GM21786 (cell line): ENCODE results near the gene ARNT2.
"Not testable (repeated sequence)": the region's sequence is repeated elsewhere in the genome, so short reads cannot be mapped to it uniquely, and the experiment has no call there.

Experiments used
- ATAC-seq: cut with Tn5 transposase; IDR thresholded peaks from one replicate; pipeline ENCODE4 v1.9.1; 2021; ENCODE audit not compliant: unreplicated experiment

ARNT2 gene

DNA sequence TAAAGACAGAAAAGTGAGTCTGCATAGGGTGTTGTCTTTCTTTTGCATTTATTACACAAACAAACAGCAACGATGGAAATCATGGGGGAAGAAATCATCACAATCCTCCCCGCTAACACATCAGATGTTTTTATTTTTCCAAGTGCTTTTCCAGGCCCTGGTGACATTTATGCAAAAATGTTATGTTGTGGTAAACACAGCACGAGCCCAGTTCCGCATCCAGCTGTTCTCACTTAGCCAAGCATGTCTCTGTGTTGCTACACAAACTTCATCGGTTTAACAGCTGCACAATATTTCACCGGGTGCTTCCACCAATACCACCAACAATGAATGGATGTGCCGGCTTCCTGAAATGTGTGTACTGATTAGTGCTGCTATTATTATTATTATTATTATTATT, 237.2 kb downstream of the ARNT2 start:
- no peak for ATAC-seq

DNA sequence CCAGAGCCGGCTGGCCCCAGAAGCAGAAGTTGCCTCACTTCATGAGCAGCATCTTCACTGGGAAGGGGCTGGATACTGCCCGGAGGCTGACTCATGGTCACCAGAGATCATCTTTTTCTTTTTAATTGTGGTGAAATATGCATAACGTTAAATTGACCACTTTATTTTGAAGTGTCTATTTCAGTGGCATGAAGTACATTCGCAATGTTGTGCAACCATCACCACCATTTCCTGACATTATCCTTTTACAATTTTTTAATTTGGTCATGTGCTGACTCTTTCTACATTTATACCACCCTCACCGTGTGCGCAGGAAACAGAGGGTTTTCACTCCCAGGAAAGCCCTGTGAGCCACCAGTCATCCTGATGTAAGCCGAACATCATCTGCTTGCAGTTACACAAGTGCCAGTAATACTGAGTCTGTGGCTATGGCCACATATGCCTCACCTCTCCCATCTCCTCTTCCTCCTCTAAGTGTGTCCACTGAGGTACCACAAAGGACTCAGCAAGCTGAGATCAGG, 239.3 kb downstream of the ARNT2 start:
- ATAC-seq = no peak

DNA sequence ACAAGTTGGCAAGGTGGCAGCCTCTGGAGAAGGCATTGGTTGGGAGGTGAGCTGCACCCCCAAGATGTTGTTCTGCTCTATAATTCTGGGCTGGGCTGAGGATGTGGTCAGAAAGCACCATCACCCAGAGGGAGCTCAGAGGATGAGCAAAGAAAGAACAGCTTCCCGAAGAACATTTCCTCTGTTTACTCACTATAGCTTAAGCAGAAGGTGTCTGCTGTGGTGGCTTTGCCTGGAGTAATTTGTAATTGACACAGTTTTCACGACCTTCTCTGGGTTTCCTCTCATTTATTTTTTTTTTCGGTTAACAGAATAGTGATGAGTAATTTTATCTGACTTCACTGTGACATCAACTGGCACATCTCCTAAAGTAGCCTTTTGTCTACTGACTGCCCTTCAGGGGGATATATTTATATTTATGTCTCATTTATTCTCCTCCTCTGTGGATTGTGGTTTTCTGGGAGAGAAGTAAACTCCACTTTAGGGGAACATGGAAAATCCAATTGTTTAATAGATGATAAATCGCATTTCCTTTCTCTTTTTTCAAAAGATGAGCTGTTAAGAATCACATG, 241.4 kb downstream of the ARNT2 start:
- ATAC-seq = no peak

DNA sequence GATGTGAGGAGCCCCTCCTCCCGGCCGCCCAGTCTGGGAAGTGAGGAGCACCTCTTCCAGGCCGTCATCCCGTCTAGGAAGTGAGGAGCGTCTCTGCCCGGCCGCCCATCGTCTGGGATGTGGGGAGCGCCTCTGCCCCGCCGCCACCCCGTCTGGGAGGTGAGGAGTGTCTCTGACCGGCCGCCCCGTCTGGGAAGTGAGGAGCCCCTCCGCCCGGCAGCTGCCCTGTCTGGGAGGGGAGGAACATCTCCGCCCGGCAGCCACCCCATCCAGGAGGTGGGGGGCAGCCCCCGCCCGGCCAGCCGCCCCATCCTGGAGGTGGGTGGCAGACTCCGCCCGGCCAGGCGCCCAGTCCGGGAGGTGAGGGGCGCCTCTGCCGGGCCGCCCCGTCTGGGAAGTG, 243.2 kb downstream of the ARNT2 start:
- not testable (repeated sequence) for ATAC-seq
